ENCODE measurements around the gene TMEM125. TPM values are rescaled to one million over a fixed set of nuclear protein-coding genes. Genes with fewer than 3 reads are reported as not detected.
A peak's percentile ranks its signal among the peaks of the same experiment; 100 is the strongest.

Gene TMEM125
- total RNA-seq, 1 donor from 2014 or later, result 0.64 TPM

GRCh38 chr1:43293176-43293575, 23.4 kb downstream of the TMEM125 start:
- TF ChIP-seq EZH2 (IDR thresholded peaks at IDR 0.05; ENCODE audit: insufficient read depth, low read length), result no peak
- TF ChIP-seq, protein P1, sequence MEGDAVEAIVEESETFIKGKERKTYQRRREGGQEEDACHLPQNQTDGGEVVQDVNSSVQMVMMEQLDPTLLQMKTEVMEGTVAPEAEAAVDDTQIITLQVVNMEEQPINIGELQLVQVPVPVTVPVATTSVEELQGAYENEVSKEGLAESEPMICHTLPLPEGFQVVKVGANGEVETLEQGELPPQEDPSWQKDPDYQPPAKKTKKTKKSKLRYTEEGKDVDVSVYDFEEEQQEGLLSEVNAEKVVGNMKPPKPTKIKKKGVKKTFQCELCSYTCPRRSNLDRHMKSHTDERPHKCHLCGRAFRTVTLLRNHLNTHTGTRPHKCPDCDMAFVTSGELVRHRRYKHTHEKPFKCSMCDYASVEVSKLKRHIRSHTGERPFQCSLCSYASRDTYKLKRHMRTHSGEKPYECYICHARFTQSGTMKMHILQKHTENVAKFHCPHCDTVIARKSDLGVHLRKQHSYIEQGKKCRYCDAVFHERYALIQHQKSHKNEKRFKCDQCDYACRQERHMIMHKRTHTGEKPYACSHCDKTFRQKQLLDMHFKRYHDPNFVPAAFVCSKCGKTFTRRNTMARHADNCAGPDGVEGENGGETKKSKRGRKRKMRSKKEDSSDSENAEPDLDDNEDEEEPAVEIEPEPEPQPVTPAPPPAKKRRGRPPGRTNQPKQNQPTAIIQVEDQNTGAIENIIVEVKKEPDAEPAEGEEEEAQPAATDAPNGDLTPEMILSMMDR (IDR thresholded peaks at IDR 0.05; ENCODE audit: insufficient read depth, low read depth, low read length), result no peak
- H3K4me3 Mint-ChIP-seq (ENCODE audit: unreplicated experiment), result no peak overlapping the region
- Histone ChIP-seq H3K4me2 (ENCODE audit: low read length) (no peak overlapping the region), H3K9me3 (ENCODE audit: insufficient read depth, low read depth, low read length) (no peaks in the 10 kb centered on the region), H3K27me3 (ENCODE audit: insufficient read depth, low read length) (peaks cover 2% of the 10 kb centered on the region), H4K20me1 (ENCODE audit: insufficient read depth, low read length) (no peaks in the 10 kb centered on the region), H3K27ac (ENCODE audit: low read depth, low read length) (no peak overlapping the region), H3K4me3 (ENCODE audit: insufficient read depth, low read depth, low read length) (no peak overlapping the region), H3K9ac (ENCODE audit: low read length) (no peak overlapping the region), H3K36me3 (ENCODE audit: insufficient read depth, low read length) (no peaks in the 10 kb centered on the region), H3K4me1 (ENCODE audit: insufficient read depth, low read length) (peaks cover 11% of the 10 kb centered on the region), H2AFZ (ENCODE audit: low read depth, low read length) (no peak overlapping the region), H3K79me2 (ENCODE audit: insufficient read depth, low read length) (no peaks in the 10 kb centered on the region)
- no peaks in the 10 kb centered on the region for H3K36me3 Mint-ChIP-seq (ENCODE audit: low read depth, unreplicated experiment)
- H3K27ac Mint-ChIP-seq (ENCODE audit: unreplicated experiment), result no peak overlapping the region
- DNase-seq (ENCODE audit: low read depth) (no peak), FAIRE-seq (no peak)
- peaks cover 8% of the 10 kb centered on the region for H3K27me3 Mint-ChIP-seq (ENCODE audit: low read depth, unreplicated experiment)
- peaks cover 11% of the 10 kb centered on the region for H3K4me1 Mint-ChIP-seq (ENCODE audit: low read depth, unreplicated experiment)
- H3K9me3 Mint-ChIP-seq (ENCODE audit: unreplicated experiment), result no peaks in the 10 kb centered on the region

DNA sequence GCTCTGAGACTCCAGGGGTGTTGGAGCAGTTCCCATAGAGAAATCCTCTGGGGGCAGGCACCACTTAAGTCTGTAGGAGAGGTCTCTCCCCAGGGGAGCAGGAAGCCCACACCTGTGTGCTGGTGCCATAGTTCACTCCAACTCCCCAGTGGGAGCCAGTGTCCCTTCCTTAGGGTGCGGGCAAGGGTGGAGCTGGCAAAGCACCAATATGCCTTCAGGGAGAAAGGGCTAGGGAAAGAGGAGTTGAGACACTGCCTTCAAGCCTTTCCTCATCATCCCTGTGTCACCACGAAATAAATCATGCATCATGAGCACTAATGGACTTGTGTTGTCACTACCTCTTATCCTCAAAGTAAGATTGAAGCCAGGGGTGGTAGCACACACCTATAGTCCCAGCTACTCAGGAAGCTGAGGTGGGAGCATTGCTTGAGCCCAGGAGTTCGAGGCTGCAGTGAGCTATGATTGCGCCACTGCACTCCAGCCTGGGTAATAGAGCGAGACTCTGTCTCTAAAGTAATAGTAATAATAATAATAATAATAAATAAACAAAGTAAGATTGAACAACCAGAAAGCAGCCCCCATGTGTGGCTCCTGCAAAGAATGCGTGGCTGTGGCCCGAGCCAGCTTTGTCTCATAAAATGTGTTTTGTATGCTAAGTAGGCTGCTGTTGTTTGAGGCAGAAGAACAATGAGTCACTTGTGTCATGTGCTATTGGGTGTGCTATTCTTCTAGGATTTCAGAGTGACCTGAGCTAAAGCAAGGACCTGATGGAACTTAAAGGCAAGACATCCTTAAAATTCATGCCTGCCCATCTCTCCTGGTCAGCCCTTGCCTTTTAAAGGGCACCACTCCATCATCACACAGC, 24.3 kb downstream of the TMEM125 start:
- H3K79me2 ChIP-seq (ENCODE audit: insufficient read depth, low read length), result no peaks in the 10 kb centered on the region
- no peak overlapping the region for H3K9ac ChIP-seq (ENCODE audit: low read length)
- Mint-ChIP-seq H3K27ac (ENCODE audit: unreplicated experiment) (no peak overlapping the region), H3K9me3 (ENCODE audit: unreplicated experiment) (no peaks in the 10 kb centered on the region), H3K36me3 (ENCODE audit: low read depth, unreplicated experiment) (no peaks in the 10 kb centered on the region), H3K27me3 (ENCODE audit: low read depth, unreplicated experiment) (peaks cover 8% of the 10 kb centered on the region), H3K4me1 (ENCODE audit: low read depth, unreplicated experiment) (peaks cover 11% of the 10 kb centered on the region), H3K4me3 (ENCODE audit: unreplicated experiment) (no peak overlapping the region)
- no peak overlapping the region for H3K4me3 ChIP-seq (ENCODE audit: insufficient read depth, low read depth, low read length)
- no peaks in the 10 kb centered on the region for H3K36me3 ChIP-seq (ENCODE audit: insufficient read depth, low read length)
- no peak overlapping the region for H3K4me2 ChIP-seq (ENCODE audit: low read length)
- no peaks in the 10 kb centered on the region for H3K9me3 ChIP-seq (ENCODE audit: insufficient read depth, low read depth, low read length)
- DNase-seq (ENCODE audit: low read depth) (peak; percentile 73), FAIRE-seq (no peak)
- H3K27me3 ChIP-seq (ENCODE audit: insufficient read depth, low read length), result no peaks in the 10 kb centered on the region
- no peak for TF ChIP-seq EZH2 (IDR thresholded peaks at IDR 0.05; ENCODE audit: insufficient read depth, low read length)
- TF ChIP-seq, protein P1 (IDR thresholded peaks at IDR 0.05; ENCODE audit: insufficient read depth, low read depth, low read length), result no peak
- H2AFZ ChIP-seq (ENCODE audit: low read depth, low read length), result no peak overlapping the region
- no peaks in the 10 kb centered on the region for H4K20me1 ChIP-seq (ENCODE audit: insufficient read depth, low read length)
- peaks cover 11% of the 10 kb centered on the region for H3K4me1 ChIP-seq (ENCODE audit: insufficient read depth, low read length)
- H3K27ac ChIP-seq (ENCODE audit: low read depth, low read length), result no peak overlapping the region

GRCh38 chr1:43294761-43295160, 25.0 kb downstream of the TMEM125 start:
- Histone ChIP-seq H3K36me3 (ENCODE audit: insufficient read depth, low read length) (no peaks in the 10 kb centered on the region), H3K9ac (ENCODE audit: low read length) (no peak overlapping the region), H3K79me2 (ENCODE audit: insufficient read depth, low read length) (no peaks in the 10 kb centered on the region), H3K27ac (ENCODE audit: low read depth, low read length) (no peak overlapping the region), H3K27me3 (ENCODE audit: insufficient read depth, low read length) (no peaks in the 10 kb centered on the region), H3K9me3 (ENCODE audit: insufficient read depth, low read depth, low read length) (no peaks in the 10 kb centered on the region), H3K4me1 (ENCODE audit: insufficient read depth, low read length) (peaks cover 11% of the 10 kb centered on the region), H4K20me1 (ENCODE audit: insufficient read depth, low read length) (no peaks in the 10 kb centered on the region), H2AFZ (ENCODE audit: low read depth, low read length) (no peak overlapping the region), H3K4me3 (ENCODE audit: insufficient read depth, low read depth, low read length) (no peak overlapping the region), H3K4me2 (ENCODE audit: low read length) (no peak overlapping the region)
- Mint-ChIP-seq H3K27ac (ENCODE audit: unreplicated experiment) (no peak overlapping the region), H3K4me1 (ENCODE audit: low read depth, unreplicated experiment) (peaks cover 11% of the 10 kb centered on the region), H3K36me3 (ENCODE audit: low read depth, unreplicated experiment) (no peaks in the 10 kb centered on the region), H3K9me3 (ENCODE audit: unreplicated experiment) (no peaks in the 10 kb centered on the region), H3K4me3 (ENCODE audit: unreplicated experiment) (no peak overlapping the region), H3K27me3 (ENCODE audit: low read depth, unreplicated experiment) (peaks cover 8% of the 10 kb centered on the region)
- FAIRE-seq (no peak), DNase-seq (ENCODE audit: low read depth) (no peak)
- TF ChIP-seq, protein P1 (IDR thresholded peaks at IDR 0.05; ENCODE audit: insufficient read depth, low read depth, low read length), result no peak
